Measurements from ENCODE around the gene RPA1.
"Not testable (repeated sequence)": the region's sequence is repeated elsewhere in the genome, so short reads cannot be mapped to it uniquely, and the experiment has no call there.

RPA1 gene

DNA sequence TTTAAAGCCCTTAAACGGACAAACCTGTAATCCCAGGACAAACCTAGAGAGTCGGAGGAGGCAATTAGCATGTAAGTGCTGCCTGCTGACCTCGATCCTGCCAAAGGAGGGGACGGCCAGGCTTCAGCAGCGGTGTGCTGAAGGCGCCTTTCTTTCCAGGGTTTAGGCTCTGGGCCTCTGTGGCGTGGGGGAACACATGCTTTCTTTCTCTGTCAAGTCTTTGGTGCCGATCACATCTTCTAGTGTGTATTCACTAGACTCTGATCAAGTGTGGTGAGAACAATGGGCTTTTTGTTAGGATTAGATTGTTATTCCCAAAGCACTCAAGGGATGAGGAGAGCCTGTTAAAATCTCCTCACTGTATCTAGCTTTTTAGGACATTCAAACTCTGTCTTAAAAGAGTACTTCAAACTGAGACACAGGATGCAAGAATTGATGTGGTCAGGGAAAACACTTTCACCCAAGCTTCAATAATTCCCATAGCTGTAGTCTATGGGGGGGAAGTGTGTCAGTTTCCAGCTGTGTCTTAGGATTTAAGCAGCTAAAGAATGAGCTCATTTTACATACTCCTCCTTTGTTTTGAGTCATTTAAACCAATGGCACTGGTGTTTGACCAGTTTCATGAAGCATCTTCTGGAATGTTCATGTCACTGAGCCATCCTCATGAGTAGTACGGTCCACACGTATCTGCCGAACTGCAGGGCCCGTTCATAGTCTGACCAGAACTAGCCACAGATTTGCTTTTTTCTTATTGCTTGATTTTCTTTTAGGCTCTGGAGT lies 51.2 kb downstream of the RPA1 start:
- DNase-seq (ENCODE audit: low read depth): no peak

DNA sequence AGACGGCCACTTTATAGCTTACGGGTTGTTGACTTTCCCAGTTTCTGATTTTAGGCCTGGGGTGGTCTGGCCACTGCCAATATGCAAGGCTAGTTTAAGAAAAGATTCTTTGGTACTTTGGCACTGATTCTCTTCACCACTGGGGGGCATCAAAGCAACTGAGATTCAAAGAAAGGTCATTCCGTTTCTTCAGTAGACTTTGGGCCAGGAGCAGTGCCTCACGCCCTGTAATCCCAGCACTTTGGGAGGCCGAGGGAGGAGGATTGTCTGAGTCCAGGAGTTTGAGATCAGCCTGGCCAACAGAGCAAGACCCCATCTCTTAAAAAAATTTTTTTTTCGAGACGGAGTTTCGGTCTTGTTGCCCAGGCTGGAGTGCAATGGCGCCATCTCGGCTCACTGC lies 53.0 kb downstream of the RPA1 start:
- no peak for DNase-seq (ENCODE audit: low read depth)

DNA sequence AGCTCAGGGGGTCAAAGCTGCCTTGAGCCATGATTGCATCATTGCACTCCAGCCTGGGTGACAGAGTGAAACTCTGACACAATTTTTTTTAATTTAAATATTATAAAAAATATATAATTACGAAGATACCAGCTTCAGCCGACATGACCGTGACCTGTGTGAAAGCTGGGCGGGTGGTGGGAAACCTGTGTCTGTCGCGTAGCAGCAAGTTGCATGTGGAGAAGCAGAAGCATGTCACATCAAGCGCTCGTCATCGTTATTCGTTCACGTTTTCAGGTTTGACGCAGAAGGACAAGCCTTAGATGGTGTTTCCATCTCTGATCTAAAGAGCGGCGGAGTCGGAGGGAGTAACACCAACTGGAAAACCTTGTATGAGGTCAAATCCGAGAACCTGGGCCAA lies 53.7 kb downstream of the RPA1 start:
- no peak for DNase-seq (ENCODE audit: low read depth)

DNA sequence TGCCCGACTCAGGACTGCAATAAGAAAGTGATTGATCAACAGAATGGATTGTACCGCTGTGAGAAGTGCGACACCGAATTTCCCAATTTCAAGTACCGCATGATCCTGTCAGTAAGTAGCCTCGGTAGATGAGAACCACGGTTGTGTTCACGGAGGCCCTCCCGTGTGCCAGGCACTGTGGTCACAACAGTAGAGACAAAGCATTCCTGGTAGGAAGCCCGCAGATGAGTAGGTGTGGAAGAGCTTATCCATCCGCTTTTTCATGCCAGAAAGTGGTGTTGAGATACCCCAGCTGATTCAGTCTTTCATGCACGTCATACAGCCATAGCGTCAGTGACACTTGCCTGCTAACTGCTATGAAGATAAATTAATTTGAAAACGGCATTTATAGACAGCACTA lies 58.9 kb downstream of the RPA1 start:
- DNase-seq (ENCODE audit: low read depth): no peak

DNA sequence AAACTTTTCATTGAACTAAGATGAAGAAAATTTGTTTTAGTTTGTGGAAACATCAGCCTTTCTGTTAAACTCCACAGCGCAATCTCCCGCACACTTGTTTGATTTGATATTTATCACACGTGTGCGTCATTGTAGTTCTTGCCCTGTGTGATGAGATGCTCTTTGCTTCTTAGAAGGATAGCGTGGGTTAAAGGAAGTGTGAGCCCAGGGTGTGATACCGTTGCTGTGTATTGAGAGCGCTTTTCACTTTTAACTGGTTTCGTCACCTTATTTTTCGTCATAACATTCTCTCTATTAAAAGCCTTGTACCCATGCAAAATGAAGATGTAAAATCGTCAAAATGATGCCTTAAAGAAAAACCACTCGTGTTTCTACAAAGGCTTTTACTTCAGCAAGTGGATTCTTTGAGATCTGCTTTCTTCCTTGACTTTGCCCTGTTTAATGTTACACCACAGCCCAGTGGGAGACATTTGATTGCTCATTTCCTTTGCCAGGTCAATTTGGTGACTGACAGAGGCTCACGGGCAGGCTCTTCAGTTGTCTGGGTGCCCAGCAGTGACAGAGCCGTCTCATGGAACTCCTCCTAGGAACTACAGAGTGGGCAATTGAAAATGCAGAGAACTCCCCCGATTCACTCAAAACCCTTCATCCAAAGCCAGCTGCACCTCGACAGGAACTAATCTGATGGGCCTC lies 61.1 kb downstream of the RPA1 start:
- DNase-seq (ENCODE audit: low read depth): no peak

DNA sequence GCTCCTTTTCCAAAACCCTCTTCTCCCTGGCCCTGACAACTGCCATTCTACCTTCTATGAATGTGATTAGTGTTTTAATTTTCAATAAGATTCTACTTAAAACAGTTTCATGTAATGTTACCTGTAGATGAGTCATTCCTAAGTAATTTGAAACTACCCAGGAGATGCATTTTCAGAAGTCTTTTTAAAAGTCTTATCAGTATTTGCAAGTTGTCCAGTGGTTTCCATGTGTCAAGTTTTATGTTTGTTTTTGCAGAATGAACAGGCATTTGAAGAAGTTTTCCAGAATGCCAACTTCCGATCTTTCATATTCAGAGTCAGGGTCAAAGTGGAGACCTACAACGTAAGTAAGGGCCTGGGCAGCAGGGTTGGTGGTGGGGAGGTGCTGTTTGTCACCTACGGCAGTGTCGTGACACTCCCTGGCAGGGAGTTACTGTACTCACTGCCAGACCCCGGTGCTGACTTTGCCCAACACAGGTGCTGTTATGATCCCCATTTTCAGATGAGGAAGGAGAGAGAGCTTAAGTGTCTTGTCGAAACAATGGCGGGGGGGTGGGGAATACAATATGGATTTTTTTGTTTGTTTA lies 65.0 kb downstream of the RPA1 start:
- no peak for DNase-seq (ENCODE audit: low read depth)

DNA sequence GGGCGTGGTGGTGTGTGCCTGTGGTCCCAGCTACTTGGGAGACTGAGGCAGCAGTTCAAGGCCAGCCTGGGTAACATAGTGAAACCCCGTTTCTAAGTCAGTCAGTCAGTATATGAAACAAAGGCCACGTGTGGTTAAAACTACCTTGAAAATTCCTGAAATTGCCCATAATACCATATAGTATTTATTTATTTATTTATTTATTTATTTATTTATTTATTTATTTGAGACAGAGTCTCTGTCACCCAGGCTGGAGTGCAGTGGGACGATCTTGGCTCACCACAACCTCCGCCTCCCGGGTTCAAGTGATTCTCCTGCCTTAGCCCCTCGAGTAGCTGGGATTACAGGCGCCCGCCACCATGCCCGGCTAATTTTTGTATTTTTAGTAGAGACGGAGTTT lies 65.7 kb downstream of the RPA1 start:
- DNase-seq (ENCODE audit: low read depth): not testable (repeated sequence)

DNA sequence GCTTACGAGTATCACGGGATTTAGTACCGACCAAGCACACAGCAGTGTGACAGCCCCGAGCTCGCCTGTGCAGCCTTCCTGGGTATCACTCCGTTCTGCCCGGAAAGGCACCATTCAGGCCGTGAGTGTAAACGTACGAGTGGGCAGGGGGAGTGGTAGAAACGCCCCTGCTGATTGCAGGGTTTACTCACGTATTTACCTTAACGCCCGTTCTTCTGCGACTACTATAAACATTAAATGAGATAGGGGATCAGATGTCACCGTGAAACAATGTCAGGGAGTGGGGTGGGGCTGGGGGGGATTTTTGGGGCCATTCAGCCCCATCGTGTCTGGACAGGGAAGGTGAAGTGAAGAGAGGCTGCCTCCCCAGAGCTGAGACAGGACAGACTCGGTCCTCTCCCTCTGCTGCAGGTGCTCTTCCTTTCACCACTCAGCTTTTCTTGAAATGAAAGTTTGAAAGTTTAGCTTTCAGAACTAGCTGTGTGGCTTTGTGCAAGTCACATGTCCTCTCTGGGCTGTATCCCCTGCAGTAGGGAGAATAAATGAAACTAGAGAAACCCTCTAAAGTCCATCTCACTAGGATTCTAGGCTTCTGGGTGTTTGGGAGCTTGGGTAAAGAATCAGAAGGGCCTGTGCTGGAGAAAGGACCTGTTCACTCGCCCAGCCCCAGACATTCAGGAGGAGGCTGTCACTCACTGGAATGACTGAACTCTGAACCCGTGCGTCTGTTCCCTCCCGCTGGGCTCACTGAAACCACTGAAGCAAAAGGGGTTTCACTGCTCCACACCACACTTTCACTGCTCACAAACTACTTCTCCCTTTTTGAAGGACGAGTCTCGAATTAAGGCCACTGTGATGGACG lies 66.7 kb downstream of the RPA1 start:
- DNase-seq (ENCODE audit: low read depth): no peak

DNA sequence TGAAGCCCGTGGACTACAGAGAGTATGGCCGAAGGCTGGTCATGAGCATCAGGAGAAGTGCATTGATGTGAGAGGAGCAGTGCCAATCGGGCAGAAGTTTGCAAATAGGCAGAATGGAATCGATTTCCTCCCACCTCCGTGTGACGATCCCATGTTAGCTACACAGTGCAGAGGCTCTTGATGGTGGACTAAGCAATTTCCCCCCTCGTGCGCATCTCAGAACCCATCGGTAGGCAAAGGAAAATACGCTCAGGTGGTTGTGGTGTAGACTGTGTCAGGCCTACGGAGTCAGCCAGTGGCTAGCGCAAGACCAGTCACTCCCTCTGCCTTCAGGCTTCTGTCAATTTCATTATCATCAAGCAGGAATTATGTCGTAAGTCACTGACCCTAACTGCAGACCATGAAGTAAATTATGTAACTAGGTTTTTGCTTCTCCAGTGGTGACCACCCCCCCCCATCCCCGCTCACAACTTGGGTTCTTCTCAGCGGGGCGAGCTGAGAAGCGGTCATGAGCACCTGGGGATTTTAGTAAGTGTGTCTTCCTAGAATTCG lies 67.4 kb downstream of the RPA1 start:
- DNase-seq (ENCODE audit: low read depth): no peak

DNA sequence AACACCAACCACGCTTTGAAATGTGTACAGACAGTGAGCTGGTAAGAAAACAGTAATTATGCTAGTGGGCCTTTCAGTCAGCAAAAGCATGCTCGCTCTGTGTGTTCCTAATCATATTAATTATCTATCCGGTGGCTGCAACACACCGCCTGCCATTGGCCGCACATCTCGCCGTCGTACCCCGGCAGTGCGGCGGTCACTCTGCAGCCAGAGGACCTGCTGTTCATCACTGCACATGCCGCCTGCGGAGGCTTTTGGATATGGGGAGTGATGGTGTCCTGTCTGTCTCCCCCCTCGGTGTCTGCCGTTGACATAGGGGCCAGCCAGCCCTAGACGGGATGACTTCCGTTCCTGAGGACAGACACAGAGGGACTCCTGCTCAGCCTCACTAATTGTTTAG lies 68.5 kb downstream of the RPA1 start:
- no peak for DNase-seq (ENCODE audit: low read depth)

DNA sequence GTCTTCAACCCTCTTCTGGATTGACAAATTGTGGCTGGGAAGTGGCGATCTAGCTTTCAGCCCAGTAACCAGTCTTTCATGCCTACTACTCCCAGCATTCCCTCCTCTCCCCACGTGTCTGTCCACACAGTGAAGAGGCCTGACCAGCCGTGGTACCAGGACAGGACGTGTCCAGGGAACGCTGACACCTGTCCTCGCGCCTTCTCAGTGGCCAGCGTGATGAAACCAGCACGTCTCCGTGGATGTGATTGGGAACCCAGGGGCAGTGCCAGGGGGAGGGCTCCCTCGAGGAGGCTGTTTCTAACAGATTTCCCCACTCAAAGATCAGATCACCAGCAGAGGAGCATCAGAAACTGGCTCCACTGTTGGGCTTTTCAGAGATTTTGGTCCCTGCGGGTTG lies 69.1 kb downstream of the RPA1 start:
- DNase-seq (ENCODE audit: low read depth): no peak

DNA sequence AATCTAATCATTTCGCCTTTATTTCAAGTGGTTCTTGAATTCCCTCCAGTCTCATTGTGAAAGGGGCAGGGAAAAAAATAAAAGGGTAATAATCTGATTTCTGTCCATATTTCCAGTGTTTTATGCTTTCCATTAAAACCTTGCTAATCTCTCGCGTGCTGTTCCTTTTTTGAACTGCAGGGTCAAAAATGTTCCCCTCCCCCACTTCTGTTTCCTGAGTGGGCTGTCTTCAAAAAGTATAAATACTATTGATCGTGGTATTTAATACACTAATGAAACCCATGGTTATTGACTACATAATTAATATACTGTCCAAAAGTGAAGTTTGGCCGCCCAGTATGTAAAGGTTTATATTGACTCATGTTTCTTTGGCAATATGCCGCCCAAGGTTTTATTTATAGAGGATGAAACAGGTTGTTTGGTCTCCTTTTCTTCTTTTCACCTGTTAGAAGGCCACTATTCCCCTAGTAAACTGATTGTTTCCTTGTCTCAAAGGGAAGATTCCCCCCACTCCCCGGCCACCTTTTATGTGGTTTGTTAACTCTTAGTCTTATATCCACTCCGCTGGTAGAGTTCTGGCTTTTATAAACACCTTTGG lies 69.7 kb downstream of the RPA1 start:
- no peak for DNase-seq (ENCODE audit: low read depth)

DNA sequence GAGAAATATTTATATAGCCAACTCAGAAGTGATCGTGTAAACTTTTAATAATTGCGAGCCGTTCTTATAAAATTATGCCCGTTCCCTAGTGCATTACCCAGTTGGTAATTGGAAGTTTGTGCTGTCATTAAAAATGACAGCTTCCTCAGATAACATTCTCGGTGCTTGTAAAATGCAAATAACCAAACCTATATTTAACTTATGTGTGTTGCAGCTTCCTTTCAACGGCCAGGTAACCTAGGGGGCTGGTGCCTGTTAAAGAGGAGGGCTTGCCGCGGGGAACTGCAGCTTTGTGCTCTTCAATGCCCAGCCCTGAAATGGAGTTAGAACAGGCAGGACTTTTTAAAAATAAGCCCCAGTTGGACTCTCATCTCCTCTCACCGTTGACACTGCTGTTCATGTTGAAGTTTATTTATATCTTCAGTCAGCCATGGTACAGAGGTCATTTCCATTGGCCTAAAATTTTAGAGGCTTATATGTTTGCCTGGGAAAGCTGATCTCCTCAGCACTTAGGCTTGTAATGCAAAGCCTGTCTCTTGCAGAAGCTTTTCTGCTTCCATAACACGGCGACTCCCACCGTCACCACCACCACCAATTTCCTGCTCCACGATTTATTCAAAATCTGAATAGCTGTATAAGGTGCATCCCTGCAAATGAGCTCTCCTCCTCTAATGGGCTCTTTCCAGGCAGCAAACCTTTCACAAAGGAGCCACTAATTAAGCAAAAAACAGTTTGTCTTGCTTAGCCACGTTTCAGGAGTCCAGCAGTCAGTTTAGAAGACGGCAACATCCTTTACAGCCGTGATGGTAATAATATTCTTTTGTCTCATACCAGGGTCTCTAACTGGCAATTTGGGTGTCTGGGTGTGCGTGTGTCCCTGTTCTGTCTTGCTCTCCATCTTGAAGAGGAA lies 74.7 kb downstream of the RPA1 start:
- no peak for DNase-seq (ENCODE audit: low read depth)

DNA sequence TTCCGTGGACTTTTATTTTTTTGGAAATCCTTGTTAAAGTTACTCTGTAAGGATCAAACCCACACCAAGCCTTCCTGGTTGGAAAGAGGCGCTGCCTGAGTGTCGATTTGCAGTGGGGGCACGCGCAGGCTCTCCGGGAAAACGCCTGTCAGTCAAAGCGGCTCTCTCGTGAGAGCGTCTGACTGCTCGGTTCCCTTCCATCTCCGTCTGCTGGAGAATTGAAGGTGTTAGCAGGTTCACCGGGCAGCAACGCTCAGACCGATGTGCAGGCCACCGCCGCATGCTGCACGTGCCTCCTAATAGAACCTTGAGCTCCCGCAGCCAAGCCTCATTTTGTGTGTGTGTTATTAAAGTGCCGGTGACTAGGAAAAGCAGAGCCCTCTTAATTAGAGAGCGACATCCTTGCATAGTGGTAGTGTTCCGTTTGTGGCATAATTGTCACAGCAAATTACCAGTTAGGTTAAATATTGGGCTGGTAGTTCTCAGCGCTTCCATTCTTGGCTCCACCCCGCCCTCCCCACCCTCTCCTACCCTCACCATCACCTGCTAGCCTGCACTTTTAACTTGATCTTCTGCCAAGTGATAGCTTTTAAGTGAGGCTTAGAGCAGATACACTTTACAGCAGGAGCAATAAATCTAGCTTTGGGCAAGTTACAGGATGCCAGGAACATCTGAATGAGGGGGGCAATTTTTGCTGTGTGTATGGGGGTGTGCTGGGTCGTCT lies 75.5 kb downstream of the RPA1 start:
- DNase-seq (ENCODE audit: low read depth): no peak

DNA sequence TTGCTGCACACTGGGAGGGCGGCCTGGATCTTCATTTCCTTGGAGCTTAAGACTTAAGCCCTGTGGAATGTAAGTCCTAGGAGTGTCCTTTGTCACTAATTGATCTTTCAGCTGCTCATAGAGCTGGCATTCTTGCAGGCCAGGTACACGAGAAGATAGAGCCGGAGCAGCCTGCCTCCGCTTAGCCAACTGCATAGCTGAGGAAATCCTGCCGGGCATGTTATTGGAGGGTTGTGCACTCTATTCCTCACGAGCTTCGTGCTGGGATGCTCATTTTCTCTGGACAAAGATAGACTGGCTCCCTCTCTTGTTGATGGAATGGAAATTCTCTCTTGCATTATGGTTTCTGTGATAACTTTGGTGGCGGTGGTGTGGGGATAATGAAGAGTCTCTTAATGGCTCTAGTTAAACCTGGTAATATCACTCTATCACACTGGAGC lies 76.9 kb downstream of the RPA1 start:
- no peak for DNase-seq (ENCODE audit: low read depth)

DNA sequence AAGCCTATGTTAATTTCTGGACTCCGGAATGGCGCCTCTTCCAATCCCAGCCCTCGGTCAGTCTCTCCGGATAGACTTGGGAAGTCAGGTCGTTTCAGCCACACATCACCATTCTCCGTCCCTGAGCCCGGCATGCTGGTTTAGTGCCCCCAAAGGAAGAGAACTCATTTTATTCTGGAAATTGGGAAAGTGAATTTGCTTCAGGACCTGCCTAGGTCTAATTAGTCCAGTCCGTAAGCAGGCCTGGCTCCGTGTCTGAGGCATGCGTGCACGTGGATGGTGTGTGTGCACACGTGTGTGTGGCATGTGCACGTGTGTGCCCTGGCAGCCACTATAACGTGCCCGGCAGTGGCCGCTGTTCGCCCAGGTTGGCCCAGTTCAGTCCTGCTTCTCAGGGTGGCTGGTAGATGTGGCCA lies 77.4 kb downstream of the RPA1 start:
- DNase-seq (ENCODE audit: low read depth): no peak

DNA sequence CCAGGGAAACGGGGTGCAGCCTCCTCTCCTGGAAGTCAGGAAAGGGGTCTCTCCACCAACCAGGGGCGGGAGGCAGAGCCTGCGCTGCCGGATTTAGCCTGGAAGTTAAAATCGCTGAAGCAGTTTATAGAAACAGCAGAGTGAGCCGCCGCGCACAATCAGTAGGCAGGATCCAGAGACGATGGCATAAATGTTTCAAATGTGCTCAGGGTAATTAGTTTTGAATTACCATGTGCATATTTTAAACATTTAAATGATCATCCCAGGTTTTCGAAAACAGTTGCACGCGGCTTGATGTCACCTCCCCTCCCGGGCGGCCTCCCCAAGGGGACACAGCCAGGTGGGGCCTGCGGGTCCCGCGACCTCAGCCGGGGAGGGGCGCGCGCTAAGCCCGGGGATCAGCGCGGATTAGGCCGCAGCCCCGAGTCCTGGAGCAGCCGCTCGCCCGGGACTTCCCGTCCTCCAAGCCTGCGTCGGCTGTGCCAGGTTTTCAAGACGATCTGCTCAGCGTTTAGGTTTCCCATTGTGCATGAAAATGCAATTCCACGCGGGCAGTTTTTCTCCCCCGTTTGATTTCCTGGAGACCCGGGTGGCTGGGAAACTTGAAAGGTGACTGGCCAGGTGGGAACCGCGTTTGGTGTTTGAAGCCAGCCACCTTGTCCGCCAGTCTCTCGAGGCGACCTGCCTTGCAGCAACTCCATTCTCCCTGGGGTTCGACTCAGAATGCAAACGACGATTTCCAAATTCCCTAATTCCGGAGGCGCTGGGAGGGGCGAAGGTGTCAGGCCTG lies 78.3 kb downstream of the RPA1 start:
- DNase-seq (ENCODE audit: low read depth): no peak

DNA sequence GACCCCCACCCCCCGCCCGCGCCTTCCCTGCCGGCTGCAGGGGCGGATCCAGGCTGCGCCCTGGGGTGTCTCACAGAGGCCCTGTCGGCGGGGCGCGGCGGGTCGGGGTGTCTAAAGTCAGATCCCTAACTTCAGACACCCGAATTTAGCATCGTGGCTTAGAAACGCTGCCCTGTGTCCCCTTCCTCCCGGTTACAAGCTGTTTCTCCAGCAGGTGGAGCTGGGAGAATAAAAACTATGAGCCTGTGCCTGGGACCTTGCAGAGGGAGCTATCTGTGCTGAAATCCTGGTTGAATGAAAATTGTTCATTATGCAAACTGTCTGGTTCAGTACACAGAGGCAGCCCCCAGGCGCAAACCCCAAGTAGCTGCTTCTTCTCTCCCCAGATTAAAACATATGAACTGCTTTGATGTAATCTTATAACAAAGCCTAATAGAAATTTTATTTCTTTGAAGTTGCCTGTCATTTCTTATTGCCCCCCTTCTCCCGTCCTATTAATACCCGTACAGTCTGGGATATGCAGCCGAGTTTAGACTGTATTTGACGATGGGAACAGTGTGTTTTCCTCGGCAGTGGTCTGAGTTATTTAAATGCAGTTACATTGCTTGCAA lies 79.0 kb downstream of the RPA1 start:
- DNase-seq (ENCODE audit: low read depth): no peak

DNA sequence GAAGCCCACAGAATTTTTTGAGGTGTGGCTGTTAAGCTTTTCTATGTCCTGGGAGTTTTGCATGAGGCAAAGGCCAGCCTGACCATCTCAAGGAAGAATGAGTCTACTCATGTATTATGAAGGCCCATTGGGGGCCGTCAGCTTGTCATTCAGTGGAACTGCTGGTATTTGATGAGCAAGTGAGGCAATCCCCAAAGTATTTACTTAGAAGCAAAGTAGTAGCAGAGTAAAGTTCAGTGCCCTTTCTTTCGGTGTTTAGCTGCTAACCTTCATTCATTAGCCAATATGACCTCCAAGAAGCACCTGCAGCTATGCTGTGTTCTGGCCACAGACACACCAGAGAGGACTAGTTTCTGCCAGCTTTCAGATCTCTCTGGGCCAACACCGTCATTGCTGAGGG lies 80.2 kb downstream of the RPA1 start:
- DNase-seq (ENCODE audit: low read depth): no peak

Measured in T-helper 22 cell (primary cell).